HepG2 (cell line): ENCODE data around the gene LGI4.

Experiments used
- PHB2 ChIP-seq: fragments of 450-650 bp; IDR thresholded peaks from 2 replicates; pipeline ENCODE4 v1.6.1; 2018; ENCODE audit not compliant: partially characterized antibody
- RNF2 ChIP-seq: fragments of 450-650 bp; conservative IDR thresholded peaks from 2 replicates; pipeline ENCODE4 v1.6.1; 2016; ENCODE audit warnings: low read depth
- SRY ChIP-seq: sonication (generic); formaldehyde crosslinking; IDR thresholded peaks from 2 replicates; pipeline ENCODE4 v1.8.0; 2022; ENCODE audit warnings: mild to moderate bottlenecking, missing genetic modification reagents
- ZNF3 ChIP-seq: IDR thresholded peaks from 2 replicates; pipeline ENCODE4 v1.7.0; 2017; ENCODE audit warnings: inconsistent platforms
- ZNF510 ChIP-seq: sonication (generic); formaldehyde crosslinking; IDR thresholded peaks from 2 replicates; pipeline ENCODE4 v1.4.0; 2020; ENCODE audit warnings: low read depth, mild to moderate bottlenecking, missing genetic modification reagents
- TF ChIP-seq, protein P1 (sequence below): sonication (generic); formaldehyde crosslinking; IDR thresholded peaks from 2 replicates; pipeline ENCODE4 v1.5.0; 2020; ENCODE audit warnings: mild to moderate bottlenecking, missing genetic modification reagents, moderate library complexity
- TF ChIP-seq, protein P2 (sequence below), 2 experiments: IDR thresholded peaks; 2 replicates each; pipeline ENCODE4 v1.6.1; 2011 to 2012; ENCODE audit warnings: low read length in 2 of 2, borderline replicate concordance in 1 of 2, low read depth in 1 of 2, mild to moderate bottlenecking in 1 of 2, moderate library complexity in 1 of 2
- TF ChIP-seq, protein P3 (sequence below): sonication (generic); formaldehyde crosslinking; IDR thresholded peaks from 2 replicates; pipeline ENCODE4 v1.5.1; 2020; ENCODE audit warnings: mild to moderate bottlenecking, missing genetic modification reagents, moderate library complexity
- TF ChIP-seq, protein P4 (sequence below): sonication (generic); formaldehyde crosslinking; IDR thresholded peaks from 2 replicates; pipeline ENCODE4 v1.4.0; 2020; ENCODE audit warnings: missing genetic modification reagents

DNA sequence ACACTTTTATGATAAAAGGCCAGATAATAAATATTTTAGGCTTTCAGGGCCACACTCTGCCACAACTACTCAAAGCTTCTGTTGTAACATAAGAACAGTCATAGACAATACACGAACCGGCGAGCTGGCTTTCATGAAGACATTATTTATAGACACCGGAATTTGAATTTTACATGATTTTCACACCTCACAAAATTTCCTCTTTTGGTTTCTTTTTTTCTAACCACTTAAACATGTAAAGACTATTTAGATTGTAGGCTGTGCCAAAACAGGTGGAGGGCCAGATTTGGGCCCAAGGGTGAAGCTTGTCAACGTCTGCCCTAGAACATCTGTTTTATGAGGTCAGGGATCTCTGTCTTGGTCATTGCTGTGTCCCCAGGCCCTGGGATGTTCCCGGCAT is 48.9 kb downstream of the LGI4 start:
- TF ChIP-seq ZNF510 (CRISPR knock-in tag) = no peak
- TF ChIP-seq, protein P1, sequence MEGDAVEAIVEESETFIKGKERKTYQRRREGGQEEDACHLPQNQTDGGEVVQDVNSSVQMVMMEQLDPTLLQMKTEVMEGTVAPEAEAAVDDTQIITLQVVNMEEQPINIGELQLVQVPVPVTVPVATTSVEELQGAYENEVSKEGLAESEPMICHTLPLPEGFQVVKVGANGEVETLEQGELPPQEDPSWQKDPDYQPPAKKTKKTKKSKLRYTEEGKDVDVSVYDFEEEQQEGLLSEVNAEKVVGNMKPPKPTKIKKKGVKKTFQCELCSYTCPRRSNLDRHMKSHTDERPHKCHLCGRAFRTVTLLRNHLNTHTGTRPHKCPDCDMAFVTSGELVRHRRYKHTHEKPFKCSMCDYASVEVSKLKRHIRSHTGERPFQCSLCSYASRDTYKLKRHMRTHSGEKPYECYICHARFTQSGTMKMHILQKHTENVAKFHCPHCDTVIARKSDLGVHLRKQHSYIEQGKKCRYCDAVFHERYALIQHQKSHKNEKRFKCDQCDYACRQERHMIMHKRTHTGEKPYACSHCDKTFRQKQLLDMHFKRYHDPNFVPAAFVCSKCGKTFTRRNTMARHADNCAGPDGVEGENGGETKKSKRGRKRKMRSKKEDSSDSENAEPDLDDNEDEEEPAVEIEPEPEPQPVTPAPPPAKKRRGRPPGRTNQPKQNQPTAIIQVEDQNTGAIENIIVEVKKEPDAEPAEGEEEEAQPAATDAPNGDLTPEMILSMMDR (CRISPR knock-in tag) = no peak
- TF ChIP-seq PHB2 = no peak
- TF ChIP-seq, protein P2, sequence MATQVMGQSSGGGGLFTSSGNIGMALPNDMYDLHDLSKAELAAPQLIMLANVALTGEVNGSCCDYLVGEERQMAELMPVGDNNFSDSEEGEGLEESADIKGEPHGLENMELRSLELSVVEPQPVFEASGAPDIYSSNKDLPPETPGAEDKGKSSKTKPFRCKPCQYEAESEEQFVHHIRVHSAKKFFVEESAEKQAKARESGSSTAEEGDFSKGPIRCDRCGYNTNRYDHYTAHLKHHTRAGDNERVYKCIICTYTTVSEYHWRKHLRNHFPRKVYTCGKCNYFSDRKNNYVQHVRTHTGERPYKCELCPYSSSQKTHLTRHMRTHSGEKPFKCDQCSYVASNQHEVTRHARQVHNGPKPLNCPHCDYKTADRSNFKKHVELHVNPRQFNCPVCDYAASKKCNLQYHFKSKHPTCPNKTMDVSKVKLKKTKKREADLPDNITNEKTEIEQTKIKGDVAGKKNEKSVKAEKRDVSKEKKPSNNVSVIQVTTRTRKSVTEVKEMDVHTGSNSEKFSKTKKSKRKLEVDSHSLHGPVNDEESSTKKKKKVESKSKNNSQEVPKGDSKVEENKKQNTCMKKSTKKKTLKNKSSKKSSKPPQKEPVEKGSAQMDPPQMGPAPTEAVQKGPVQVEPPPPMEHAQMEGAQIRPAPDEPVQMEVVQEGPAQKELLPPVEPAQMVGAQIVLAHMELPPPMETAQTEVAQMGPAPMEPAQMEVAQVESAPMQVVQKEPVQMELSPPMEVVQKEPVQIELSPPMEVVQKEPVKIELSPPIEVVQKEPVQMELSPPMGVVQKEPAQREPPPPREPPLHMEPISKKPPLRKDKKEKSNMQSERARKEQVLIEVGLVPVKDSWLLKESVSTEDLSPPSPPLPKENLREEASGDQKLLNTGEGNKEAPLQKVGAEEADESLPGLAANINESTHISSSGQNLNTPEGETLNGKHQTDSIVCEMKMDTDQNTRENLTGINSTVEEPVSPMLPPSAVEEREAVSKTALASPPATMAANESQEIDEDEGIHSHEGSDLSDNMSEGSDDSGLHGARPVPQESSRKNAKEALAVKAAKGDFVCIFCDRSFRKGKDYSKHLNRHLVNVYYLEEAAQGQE (IDR thresholded peaks at IDR 0.05; ENCODE audit: borderline replicate concordance in 1 of 2, low read depth in 1 of 2, low read length in 2 of 2) = no peak
- no peak for TF ChIP-seq SRY (CRISPR knock-in tag)
- TF ChIP-seq RNF2 = no peak
- TF ChIP-seq, protein P3, sequence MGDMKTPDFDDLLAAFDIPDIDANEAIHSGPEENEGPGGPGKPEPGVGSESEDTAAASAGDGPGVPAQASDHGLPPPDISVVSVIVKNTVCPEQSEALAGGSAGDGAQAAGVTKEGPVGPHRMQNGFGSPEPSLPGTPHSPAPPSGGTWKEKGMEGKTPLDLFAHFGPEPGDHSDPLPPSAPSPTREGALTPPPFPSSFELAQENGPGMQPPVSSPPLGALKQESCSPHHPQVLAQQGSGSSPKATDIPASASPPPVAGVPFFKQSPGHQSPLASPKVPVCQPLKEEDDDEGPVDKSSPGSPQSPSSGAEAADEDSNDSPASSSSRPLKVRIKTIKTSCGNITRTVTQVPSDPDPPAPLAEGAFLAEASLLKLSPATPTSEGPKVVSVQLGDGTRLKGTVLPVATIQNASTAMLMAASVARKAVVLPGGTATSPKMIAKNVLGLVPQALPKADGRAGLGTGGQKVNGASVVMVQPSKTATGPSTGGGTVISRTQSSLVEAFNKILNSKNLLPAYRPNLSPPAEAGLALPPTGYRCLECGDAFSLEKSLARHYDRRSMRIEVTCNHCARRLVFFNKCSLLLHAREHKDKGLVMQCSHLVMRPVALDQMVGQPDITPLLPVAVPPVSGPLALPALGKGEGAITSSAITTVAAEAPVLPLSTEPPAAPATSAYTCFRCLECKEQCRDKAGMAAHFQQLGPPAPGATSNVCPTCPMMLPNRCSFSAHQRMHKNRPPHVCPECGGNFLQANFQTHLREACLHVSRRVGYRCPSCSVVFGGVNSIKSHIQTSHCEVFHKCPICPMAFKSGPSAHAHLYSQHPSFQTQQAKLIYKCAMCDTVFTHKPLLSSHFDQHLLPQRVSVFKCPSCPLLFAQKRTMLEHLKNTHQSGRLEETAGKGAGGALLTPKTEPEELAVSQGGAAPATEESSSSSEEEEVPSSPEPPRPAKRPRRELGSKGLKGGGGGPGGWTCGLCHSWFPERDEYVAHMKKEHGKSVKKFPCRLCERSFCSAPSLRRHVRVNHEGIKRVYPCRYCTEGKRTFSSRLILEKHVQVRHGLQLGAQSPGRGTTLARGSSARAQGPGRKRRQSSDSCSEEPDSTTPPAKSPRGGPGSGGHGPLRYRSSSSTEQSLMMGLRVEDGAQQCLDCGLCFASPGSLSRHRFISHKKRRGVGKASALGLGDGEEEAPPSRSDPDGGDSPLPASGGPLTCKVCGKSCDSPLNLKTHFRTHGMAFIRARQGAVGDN (CRISPR knock-in tag) = no peak
- TF ChIP-seq ZNF3 (CRISPR knock-in tag) = no peak
- TF ChIP-seq, protein P4, sequence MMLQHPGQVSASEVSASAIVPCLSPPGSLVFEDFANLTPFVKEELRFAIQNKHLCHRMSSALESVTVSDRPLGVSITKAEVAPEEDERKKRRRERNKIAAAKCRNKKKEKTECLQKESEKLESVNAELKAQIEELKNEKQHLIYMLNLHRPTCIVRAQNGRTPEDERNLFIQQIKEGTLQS (CRISPR knock-in tag) = no peak
